Nephron (organoid): ENCODE results near the gene MUC20.
A peak's percentile ranks its signal among the peaks of the same experiment; 100 is the strongest.

Experiments used
- H3K27ac Mint-ChIP-seq, 3 experiments: 2 replicates each; pipeline ENCODE4 v1.8.0; 2020; ENCODE audit warnings: mixed read lengths in 3 of 3, mild to moderate bottlenecking in 2 of 3, moderate library complexity in 1 of 3
- H3K27me3 Mint-ChIP-seq: 2 replicates; pipeline ENCODE4 v1.8.0; 2021; ENCODE audit warnings: low read depth, mild to moderate bottlenecking, moderate library complexity, mixed read lengths
- H3K36me3 Mint-ChIP-seq: 2 replicates; pipeline ENCODE4 v1.8.0; 2020; ENCODE audit warnings: low read depth, mixed read lengths
- H3K4me1 Mint-ChIP-seq: 2 replicates; pipeline ENCODE4 v1.8.0; 2020; ENCODE audit warnings: mixed read lengths
- H3K4me3 Mint-ChIP-seq, 3 experiments: 2 replicates each; pipeline ENCODE4 v1.8.0; 2020; ENCODE audit warnings: mild to moderate bottlenecking in 3 of 3, mixed read lengths in 3 of 3, moderate library complexity in 2 of 3
- H3K9me3 Mint-ChIP-seq: 2 replicates; pipeline ENCODE4 v1.8.0; 2020; ENCODE audit warnings: mixed read lengths
- TF ChIP-seq, protein P1 (sequence below), 3 experiments: fragments of 200-600 bp; sonication (generic); IDR thresholded peaks; one replicate each; pipeline ENCODE4 v1.5.0; 2021; ENCODE audit warnings: antibody characterized with exemption in 3 of 3; ENCODE audit not compliant: unreplicated experiment in 3 of 3

MUC20 gene

DNA sequence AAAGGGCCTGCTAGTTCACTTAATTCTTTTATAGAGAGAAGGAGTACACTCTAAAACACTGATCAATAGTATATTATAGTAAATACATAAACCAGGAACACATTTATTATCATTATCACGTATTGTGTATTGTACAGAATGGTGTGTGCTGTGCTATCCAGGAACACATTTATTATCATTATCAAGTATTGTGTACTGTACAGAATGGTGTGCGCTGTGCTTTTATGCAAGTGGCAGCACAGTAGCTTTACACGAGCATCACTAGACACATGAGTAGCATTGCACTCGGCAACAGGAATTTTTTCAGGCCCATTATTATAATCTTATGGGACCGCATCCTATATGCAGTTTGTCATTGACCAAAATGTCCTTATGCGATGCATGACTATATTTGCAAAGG is 20.9 kb upstream of the MUC20 start:
- Mint-ChIP-seq H3K4me1 (peaks cover 16% of the 10 kb centered on the region), H3K4me3 (no peak overlapping the region)

DNA sequence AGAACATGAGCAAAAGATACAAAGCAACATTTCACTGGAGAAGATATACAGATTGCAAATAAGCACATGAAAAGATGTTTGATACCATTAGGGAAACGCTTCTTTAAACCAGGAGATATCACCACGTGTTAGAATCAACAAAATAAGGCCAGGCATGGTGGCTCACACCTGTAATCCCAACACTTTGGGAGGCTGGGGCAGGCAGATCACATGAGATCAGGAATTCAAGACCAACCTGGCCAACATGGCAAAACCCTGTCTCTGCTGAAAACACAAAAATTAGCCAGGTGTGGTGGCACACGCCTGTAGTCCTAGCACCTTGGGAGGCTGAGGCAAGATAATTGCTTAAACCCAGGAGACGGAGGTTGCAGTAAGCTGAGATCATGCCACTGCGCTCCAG is 20.5 kb upstream of the MUC20 start:
- no peaks in the 10 kb centered on the region for H3K27me3 Mint-ChIP-seq
- TF ChIP-seq, protein P1, sequence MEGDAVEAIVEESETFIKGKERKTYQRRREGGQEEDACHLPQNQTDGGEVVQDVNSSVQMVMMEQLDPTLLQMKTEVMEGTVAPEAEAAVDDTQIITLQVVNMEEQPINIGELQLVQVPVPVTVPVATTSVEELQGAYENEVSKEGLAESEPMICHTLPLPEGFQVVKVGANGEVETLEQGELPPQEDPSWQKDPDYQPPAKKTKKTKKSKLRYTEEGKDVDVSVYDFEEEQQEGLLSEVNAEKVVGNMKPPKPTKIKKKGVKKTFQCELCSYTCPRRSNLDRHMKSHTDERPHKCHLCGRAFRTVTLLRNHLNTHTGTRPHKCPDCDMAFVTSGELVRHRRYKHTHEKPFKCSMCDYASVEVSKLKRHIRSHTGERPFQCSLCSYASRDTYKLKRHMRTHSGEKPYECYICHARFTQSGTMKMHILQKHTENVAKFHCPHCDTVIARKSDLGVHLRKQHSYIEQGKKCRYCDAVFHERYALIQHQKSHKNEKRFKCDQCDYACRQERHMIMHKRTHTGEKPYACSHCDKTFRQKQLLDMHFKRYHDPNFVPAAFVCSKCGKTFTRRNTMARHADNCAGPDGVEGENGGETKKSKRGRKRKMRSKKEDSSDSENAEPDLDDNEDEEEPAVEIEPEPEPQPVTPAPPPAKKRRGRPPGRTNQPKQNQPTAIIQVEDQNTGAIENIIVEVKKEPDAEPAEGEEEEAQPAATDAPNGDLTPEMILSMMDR (IDR thresholded peaks at IDR 0.05; ENCODE audit: unreplicated experiment in 3 of 3): no peak
- H3K9me3 Mint-ChIP-seq: no peaks in the 10 kb centered on the region
- H3K36me3 Mint-ChIP-seq: peaks cover 28% of the 10 kb centered on the region
- H3K4me1 Mint-ChIP-seq: peaks cover 16% of the 10 kb centered on the region
- H3K27ac Mint-ChIP-seq: no peak overlapping the region
- no peak overlapping the region for H3K4me3 Mint-ChIP-seq

More for the DNA sequence above, 20.9 kb upstream of the MUC20 start:
- TF ChIP-seq, protein P1 (IDR thresholded peaks at IDR 0.05; ENCODE audit: unreplicated experiment in 3 of 3): no peak
- peak overlapping the region in 1 of 3 experiments; percentile 6 for H3K27ac Mint-ChIP-seq
- peaks cover 28% of the 10 kb centered on the region for H3K36me3 Mint-ChIP-seq
- no peaks in the 10 kb centered on the region for H3K9me3 Mint-ChIP-seq
- no peaks in the 10 kb centered on the region for H3K27me3 Mint-ChIP-seq

DNA sequence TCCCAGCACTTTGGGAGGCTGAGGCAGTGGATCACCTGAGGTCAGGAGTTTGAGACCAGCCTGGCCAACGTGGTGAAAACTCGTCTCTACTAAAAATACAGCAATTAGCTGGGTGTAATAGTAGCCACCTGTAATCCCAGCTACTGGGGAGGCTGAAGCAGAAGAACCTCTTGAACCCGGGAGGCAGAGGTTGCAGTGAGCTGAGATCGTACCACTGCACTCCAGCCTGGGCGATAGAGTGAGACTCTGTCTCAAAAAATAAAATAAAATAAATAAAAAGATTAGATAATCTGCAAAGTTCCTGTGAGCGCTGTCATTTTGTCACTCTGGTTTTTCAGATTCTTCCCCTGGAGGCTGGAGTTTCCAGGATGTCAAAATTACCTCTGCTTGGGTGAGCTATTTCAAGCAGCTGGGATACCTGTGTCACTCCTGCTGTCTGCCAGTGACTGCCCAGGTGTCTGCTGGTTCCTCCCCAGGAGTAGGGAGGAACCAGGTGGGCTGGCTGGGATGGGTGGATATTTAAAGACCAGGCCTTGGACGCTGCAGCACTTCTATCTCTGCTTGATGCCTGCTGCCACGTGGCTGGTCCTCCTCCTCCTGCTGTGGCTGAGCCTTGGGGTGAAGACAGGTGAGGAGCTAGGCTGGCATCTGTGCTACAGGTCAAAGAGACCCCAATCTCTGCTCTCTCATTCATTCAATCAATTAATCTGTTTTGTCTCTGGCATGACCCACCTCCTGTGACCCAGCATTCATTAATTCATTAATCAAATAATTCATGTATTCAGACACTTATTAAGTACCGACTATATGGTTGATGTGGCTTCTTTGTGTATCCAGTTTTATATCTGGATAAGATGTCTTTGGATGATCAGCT is 19.5 kb upstream of the MUC20 start:
- peaks cover 16% of the 10 kb centered on the region for H3K4me1 Mint-ChIP-seq
- H3K27me3 Mint-ChIP-seq: no peaks in the 10 kb centered on the region
- H3K9me3 Mint-ChIP-seq: no peaks in the 10 kb centered on the region
- H3K4me3 Mint-ChIP-seq: no peak overlapping the region
- H3K36me3 Mint-ChIP-seq: peaks cover 23% of the 10 kb centered on the region
- no peak overlapping the region for H3K27ac Mint-ChIP-seq
- TF ChIP-seq, protein P1 (IDR thresholded peaks at IDR 0.05; ENCODE audit: unreplicated experiment in 3 of 3): no peak

DNA sequence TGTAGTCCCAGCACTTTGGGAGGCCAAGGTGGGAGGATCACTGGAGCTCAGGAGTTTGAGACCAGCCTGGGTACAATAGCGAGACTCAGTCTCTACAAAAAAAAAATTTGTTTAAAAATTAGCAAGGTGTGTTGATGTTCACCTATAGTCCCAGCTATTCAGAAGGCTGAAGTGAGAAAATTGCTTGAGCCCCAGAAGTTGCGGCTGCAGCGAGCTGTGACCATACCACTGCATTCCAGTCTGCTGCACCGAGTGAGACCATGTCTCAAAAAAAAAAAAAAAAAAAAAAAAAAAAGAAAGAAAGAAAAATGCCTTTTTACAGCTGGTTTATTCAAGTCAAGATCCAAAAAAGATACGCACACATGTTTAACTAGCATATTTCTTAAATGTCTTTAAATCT is 17.0 kb upstream of the MUC20 start:
- TF ChIP-seq, protein P1 (IDR thresholded peaks at IDR 0.05; ENCODE audit: unreplicated experiment in 3 of 3): no peak

DNA sequence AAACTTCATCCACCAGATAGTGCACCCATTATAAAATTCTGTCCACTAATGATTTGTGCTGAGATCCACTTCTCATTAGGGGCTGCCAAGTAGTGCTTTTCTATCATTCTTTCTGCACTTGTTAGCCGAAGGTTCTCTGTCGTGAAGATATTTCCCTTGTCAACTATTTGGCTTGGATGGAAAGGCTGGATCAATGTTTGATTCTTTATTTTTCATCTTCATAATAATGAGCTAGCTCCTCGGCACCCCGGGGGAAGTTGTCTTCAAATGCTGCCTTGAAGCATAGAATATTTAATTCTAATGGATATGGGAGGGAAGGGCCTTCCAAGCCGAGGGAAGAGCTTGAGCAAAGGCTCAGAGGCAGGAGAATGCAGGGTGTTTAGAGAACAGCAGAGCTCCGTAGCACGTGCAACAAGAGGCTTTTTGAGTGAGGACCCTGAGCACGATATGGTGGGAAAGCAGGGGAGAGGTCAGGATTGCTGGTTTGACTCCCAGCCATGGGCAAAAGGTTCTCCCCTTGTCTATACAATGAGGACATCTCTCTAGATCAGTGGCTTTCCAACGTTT is 16.3 kb upstream of the MUC20 start:
- Mint-ChIP-seq H3K36me3 (peaks cover 15% of the 10 kb centered on the region), H3K9me3 (no peaks in the 10 kb centered on the region), H3K4me1 (no peaks in the 10 kb centered on the region), H3K27ac (no peak overlapping the region), H3K4me3 (no peak overlapping the region), H3K27me3 (no peaks in the 10 kb centered on the region)
- TF ChIP-seq, protein P1 (IDR thresholded peaks at IDR 0.05; ENCODE audit: unreplicated experiment in 3 of 3): no peak

More for the DNA sequence above, 17.0 kb upstream of the MUC20 start:
- H3K36me3 Mint-ChIP-seq: peaks cover 9% of the 10 kb centered on the region
- H3K9me3 Mint-ChIP-seq: no peaks in the 10 kb centered on the region
- no peak overlapping the region for H3K27ac Mint-ChIP-seq
- peaks cover 3% of the 10 kb centered on the region for H3K4me1 Mint-ChIP-seq
- no peaks in the 10 kb centered on the region for H3K27me3 Mint-ChIP-seq
- H3K4me3 Mint-ChIP-seq: no peak overlapping the region
